NB4 (cell line): Measurements from ENCODE around the gene ATIC.

Source experiments
- CTCF ChIP-seq: IDR thresholded peaks from one replicate; pipeline ENCODE4 v1.5.1; 2012; ENCODE audit warnings: low read depth, low read length
- POLR2A ChIP-seq: IDR thresholded peaks from 2 replicates; pipeline ENCODE4 v1.6.1; 2011; ENCODE audit warnings: mild to moderate bottlenecking; ENCODE audit not compliant: insufficient read length; ENCODE audit errors: extremely low read depth

GRCh38 chr2:215272918-215273317, 38.9 kb upstream of the ATIC start:
- TF ChIP-seq CTCF (no peak), POLR2A (no peak)
